Neural cell (in vitro differentiated cells): ENCODE data around the gene GPR62.

Experiments used
- CTCF ChIP-seq: fragments of 450-650 bp; IDR thresholded peaks from 2 replicates; pipeline ENCODE4 v1.5.1; 2014; ENCODE audit warnings: antibody characterized with exemption, mild to moderate bottlenecking, moderate library complexity; ENCODE audit not compliant: poor library complexity, severe bottlenecking
- EZH2 ChIP-seq: fragments of 200-600, 300-800 bp; shearing (Covaris generic), sonication (generic); IDR thresholded peaks from 2 replicates; pipeline ENCODE4 v1.6.1; 2014; ENCODE audit warnings: antibody characterized with exemption, low read length, borderline replicate concordance, mild to moderate bottlenecking; ENCODE audit not compliant: insufficient read depth, poor library complexity, severe bottlenecking

DNA sequence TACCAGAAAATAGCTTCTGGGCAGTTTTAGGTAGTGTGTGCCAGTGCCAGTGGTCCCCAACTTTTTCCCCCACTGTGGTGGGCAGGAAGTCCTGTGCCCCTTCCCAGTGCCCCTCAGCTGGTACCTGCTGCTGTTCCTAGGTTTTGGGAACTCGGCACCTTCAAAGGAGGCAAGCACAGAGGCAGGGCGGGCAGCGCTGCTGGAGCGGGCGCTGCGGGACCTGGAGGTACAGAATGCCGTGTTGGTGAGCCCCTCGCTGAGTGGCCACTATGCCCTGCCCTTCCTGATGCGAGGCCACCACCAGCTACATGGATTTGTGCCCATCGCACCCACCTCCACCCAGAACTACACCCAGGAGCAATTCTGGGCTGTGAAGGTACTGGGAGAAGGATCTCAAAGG, 25.1 kb downstream of the GPR62 start:
- TF ChIP-seq EZH2 (no peak), CTCF (no peak)
